AG09309 (cell line): ENCODE results near the gene WDR41.
"Not testable (repeated sequence)": the region's sequence is repeated elsewhere in the genome, so short reads cannot be mapped to it uniquely, and the experiment has no call there.

Source experiments
- DNase-seq: peaks from one replicate; pipeline ENCODE4 v3.0.0-alpha.2; 2010; ENCODE audit warnings: low read depth
- H3K4me3 ChIP-seq: 2 replicates; pipeline ENCODE4 v1.5.1; 2011; ENCODE audit warnings: mild to moderate bottlenecking, low read depth, low read length, moderate library complexity; ENCODE audit not compliant: control insufficient read depth
- CTCF ChIP-seq: IDR thresholded peaks from 2 replicates; pipeline ENCODE4 v1.5.1; 2011; ENCODE audit warnings: mild to moderate bottlenecking, low read depth, low read length, inconsistent platforms; ENCODE audit not compliant: insufficient read depth, control insufficient read depth; ENCODE audit errors: missing control alignments

WDR41 gene

GRCh38 chr5:77499441-77499840 lies 7.3 kb upstream of the WDR41 start:
- H3K4me3 ChIP-seq: no peak overlapping the region
- DNase-seq: no peak
- no peak for TF ChIP-seq CTCF

- no peak overlapping the region for H3K4me3 ChIP-seq
- DNase-seq: no peak
- TF ChIP-seq CTCF: no peak
Observed at GRCh38 chr5:77498952-77499351, 6.8 kb upstream of the WDR41 start.

- DNase-seq: no peak
- no peak overlapping the region for H3K4me3 ChIP-seq
- no peak for TF ChIP-seq CTCF
Observed at GRCh38 chr5:77494935-77495334, 2.8 kb upstream of the WDR41 start.

GRCh38 chr5:77492653-77493000 lies 511 bp upstream of the WDR41 start:
- peak overlapping the region; percentile 33 for H3K4me3 ChIP-seq
- no peak for TF ChIP-seq CTCF
- no peak for DNase-seq

- not testable (repeated sequence) for DNase-seq
- H3K4me3 ChIP-seq: peak overlapping the region; percentile 51
Observed at GRCh38 chr5:77490741-77491344, 1.3 kb downstream of the WDR41 start.

- no peak overlapping the region for H3K4me3 ChIP-seq
- TF ChIP-seq CTCF: no peak
- no peak for DNase-seq
Observed at GRCh38 chr5:77486344-77486962, 5.7 kb downstream of the WDR41 start.

- DNase-seq: no peak
- no peak overlapping the region for H3K4me3 ChIP-seq
- TF ChIP-seq CTCF: no peak
Observed at GRCh38 chr5:77483682-77484081, 8.4 kb downstream of the WDR41 start.

- H3K4me3 ChIP-seq, DNase-seq: not testable (repeated sequence)
Observed at GRCh38 chr5:77475041-77475440, 17.1 kb downstream of the WDR41 start.

GRCh38 chr5:77468875-77469274 lies 23.2 kb downstream of the WDR41 start:
- DNase-seq, H3K4me3 ChIP-seq: not testable (repeated sequence)
